Stimulated activated CD8-positive, alpha-beta memory T cell treated with anti-CD3 and anti-CD28 coated beads, Interleukin-7, amount 100 ng/mL, for 48 hours (primary cell): ENCODE measurements around the gene MTX1.

Source experiments
- DNase-seq, 2 donors: peaks; one replicate each; pipeline ENCODE4 v3.0.0-alpha.2; 2020; ENCODE audit warnings: low read depth in 1 of 2; ENCODE audit errors: extremely low read depth in 1 of 2

The MTX1 gene

GRCh38 chr1:155255243-155256007 lies 46.9 kb downstream of the MTX1 start, which contains the start of gene ENTREP3:
ENTREP3 (minus strand) TSS chr1:155255483; CDS start chr1:155254877, 606 bp downstream.
- peak; percentile 60 to 69 for DNase-seq

- DNase-seq: no peak
Measured at GRCh38 chr1:155256058-155256852, 47.8 kb downstream of the MTX1 start.

GRCh38 chr1:155260276-155260675 lies 51.8 kb downstream of the MTX1 start:
- no peak for DNase-seq

- DNase-seq: no peak
Measured at GRCh38 chr1:155261493-155261851, 53.0 kb downstream of the MTX1 start.

GRCh38 chr1:155261852-155262673 lies 53.6 kb downstream of the MTX1 start, which contains the start of gene SCAMP3:
SCAMP3 (minus strand) TSS chr1:155262360; CDS start chr1:155262151, 209 bp downstream.
- peak; percentile 75 to 93 for DNase-seq

- no peak for DNase-seq
Measured at GRCh38 chr1:155263067-155263466, 54.6 kb downstream of the MTX1 start.
